Cardiac fibroblast (primary cell): ENCODE data around the gene CMC2.

Source experiments
- DNase-seq, 2 donors: peaks; one replicate each; pipeline versions ENCODE4 v3.0.0 to v3.0.0-alpha.2; 2010; ENCODE audit warnings: low read depth in 2 of 2
- H3K4me3 ChIP-seq, 2 donors: replicated peaks in 1 of 2; 1 replicate in 1 of 2; 2 replicates in 1 of 2; pipeline ENCODE4 v1.5.1; 2011; ENCODE audit warnings: low read depth in 2 of 2, low read length in 2 of 2, mild to moderate bottlenecking in 2 of 2, moderate library complexity in 1 of 2
- CTCF ChIP-seq: IDR thresholded peaks from one replicate; pipeline ENCODE4 v1.5.1; 2011; ENCODE audit warnings: low read depth, mild to moderate bottlenecking, low read length, inconsistent platforms

CMC2 gene

GRCh38 chr16:81006813-81007695 lies at the start of gene CMC2, which contains the start of gene CENPN:
Gene CMC2 (minus strand): TSS chr16:81006885. CDS start chr16:80997394, 9,491 bp downstream.
Gene CENPN (plus strand): TSS chr16:81007214. CDS start chr16:81011940, 4,726 bp downstream.
- peak; percentile 21 for TF ChIP-seq CTCF
- DNase-seq: peak; percentile 100
- H3K4me3 ChIP-seq: peak within 1 kb of the TSS; percentile 91 to 98

- DNase-seq: no peak
- no peak for TF ChIP-seq CTCF
- H3K4me3 ChIP-seq: no peak overlapping the region
These were observed 47.1 kb upstream of the CMC2 start for GRCh38 chr16:81053761-81054160.

GRCh38 chr16:81042821-81043220 lies 36.1 kb upstream of the CMC2 start:
- H3K4me3 ChIP-seq: no peak overlapping the region
- TF ChIP-seq CTCF: no peak
- no peak for DNase-seq

GRCh38 chr16:81041696-81042095 lies 35.0 kb upstream of the CMC2 start:
- no peak overlapping the region for H3K4me3 ChIP-seq
- TF ChIP-seq CTCF: no peak
- no peak for DNase-seq

- DNase-seq: no peak
- TF ChIP-seq CTCF: no peak
- no peak overlapping the region for H3K4me3 ChIP-seq
These were observed 34.2 kb upstream of the CMC2 start for GRCh38 chr16:81040842-81041241.

- DNase-seq: no peak
- TF ChIP-seq CTCF: no peak
- no peak overlapping the region for H3K4me3 ChIP-seq
These were observed 33.4 kb upstream of the CMC2 start for GRCh38 chr16:81040131-81040530.
